Right atrium auricular region (tissue), 2 donors: ENCODE results near the gene CCDC88B. TPM values are rescaled to one million over a fixed set of nuclear protein-coding genes. Genes with fewer than 3 reads are reported as not detected.
A peak's percentile ranks its signal among the peaks of the same experiment; 100 is the strongest.

Experiments
- DNase-seq: peaks from one replicate; pipeline ENCODE4 v3.0.0-alpha.2; 2019; ENCODE audit warnings: low spot score
- H3K27ac ChIP-seq, 2 donors: fragments of 200-600 bp; sonication (generic); 1 replicate in 1 of 2; 2 replicates in 1 of 2; pipeline ENCODE4 v1.5.1; 2016 to 2019
- H3K27me3 ChIP-seq, 2 donors: fragments of 200-600 bp; sonication (generic); one replicate each; pipeline versions ENCODE4 v1.5.1 to v1.6.0; 2017 to 2019
- H3K36me3 ChIP-seq: fragments of 200-600 bp; sonication (generic); one replicate; pipeline ENCODE4 v1.5.1; 2016
- H3K4me1 ChIP-seq, 2 donors: fragments of 200-600 bp; sonication (generic); one replicate each; pipeline versions ENCODE4 v1.5.1 to v1.6.0; 2017 to 2019
- H3K4me3 ChIP-seq, 2 donors: fragments of 200-600 bp; sonication (generic); 1 replicate in 1 of 2; 2 replicates in 1 of 2; pipeline ENCODE4 v1.5.1; 2017 to 2019; ENCODE audit warnings: mild to moderate bottlenecking in 1 of 2, moderate library complexity in 1 of 2
- H3K9me3 ChIP-seq, 2 donors: fragments of 200-600 bp; sonication (generic); one replicate each; pipeline ENCODE4 v1.5.1; 2019
- CTCF ChIP-seq, 2 donors: fragments of 200-600 bp; sonication (generic); IDR thresholded peaks; one replicate each; pipeline ENCODE4 v1.5.1; 2019; ENCODE audit warnings: antibody characterized with exemption in 2 of 2
- total RNA-seq, 2 donors: library from RNA; depleted of rRNA; stranded (reverse); fragments of >200 nt; gene quantifications; one replicate each; pipeline ENCODE4 v1.1.0, GENCODE V29; 2016

CCDC88B gene
- total RNA-seq: 10 to 100 TPM; 11.7 to 12.0 TPM

- no peak for TF ChIP-seq CTCF (IDR thresholded peaks at IDR 0.05)
- Histone ChIP-seq H3K4me3 (peak within 1 kb of the TSS; percentile 13 to 26), H3K27ac (no peak within 1 kb of the TSS), H3K9me3 (no peaks in the 10 kb centered on the region), H3K36me3 (no peaks in the 10 kb centered on the region), H3K27me3 (no peaks in the 10 kb centered on the region), H3K4me1 (peaks cover 0 to 32% of the 10 kb centered on the region in 2 donors)
- DNase-seq: no peak
Measured at GRCh38 chr11:64339754-64340408, at the start of gene CCDC88B. CCDC88B (plus strand) TSS chr11:64340204; CDS start chr11:64340267, 63 bp downstream.

- Histone ChIP-seq H3K27me3 (peaks cover 10 to 19% of the 10 kb centered on the region in 2 donors), H3K36me3 (no peaks in the 10 kb centered on the region), H3K27ac (no peak overlapping the region), H3K4me3 (peak overlapping the region in 1 of 2 donors; percentile 49), H3K9me3 (no peaks in the 10 kb centered on the region), H3K4me1 (peaks cover 0 to 33% of the 10 kb centered on the region in 2 donors)
- no peak for TF ChIP-seq CTCF (IDR thresholded peaks at IDR 0.05)
- DNase-seq: no peak
Measured at GRCh38 chr11:64290352-64291261, 49.4 kb upstream of the CCDC88B start.

- H3K36me3 ChIP-seq: no peaks in the 10 kb centered on the region
- no peak for DNase-seq
- H3K4me3 ChIP-seq: peak within 1 kb of the TSS; percentile 12 to 49
- peaks cover 0 to 27% of the 10 kb centered on the region in 2 donors for H3K4me1 ChIP-seq
- peaks cover 10 to 19% of the 10 kb centered on the region in 2 donors for H3K27me3 ChIP-seq
- no peaks in the 10 kb centered on the region for H3K9me3 ChIP-seq
- no peak for TF ChIP-seq CTCF (IDR thresholded peaks at IDR 0.05)
- no peak within 1 kb of the TSS for H3K27ac ChIP-seq
Measured at GRCh38 chr11:64291262-64291751, 48.7 kb upstream of the CCDC88B start, which contains the start of gene KCNK4. KCNK4 (plus strand) TSS chr11:64291302; CDS start chr11:64293019, 1,717 bp downstream.

- Histone ChIP-seq H3K4me1 (peaks cover 0 to 21% of the 10 kb centered on the region in 2 donors), H3K4me3 (peak overlapping the region in 1 of 2 donors; percentile 49), H3K9me3 (no peaks in the 10 kb centered on the region), H3K36me3 (no peaks in the 10 kb centered on the region), H3K27ac (no peak overlapping the region), H3K27me3 (peaks cover 13 to 23% of the 10 kb centered on the region in 2 donors)
- DNase-seq: no peak
- TF ChIP-seq CTCF (IDR thresholded peaks at IDR 0.05): no peak
Measured at GRCh38 chr11:64291752-64292459, 48.1 kb upstream of the CCDC88B start.

GRCh38 chr11:64292460-64293254 is 47.3 kb upstream of the CCDC88B start:
- no peaks in the 10 kb centered on the region for H3K36me3 ChIP-seq
- H3K27ac ChIP-seq: no peak overlapping the region
- no peak for TF ChIP-seq CTCF (IDR thresholded peaks at IDR 0.05)
- H3K4me3 ChIP-seq: peak overlapping the region in 1 of 2 donors; percentile 49
- no peaks in the 10 kb centered on the region for H3K9me3 ChIP-seq
- no peak for DNase-seq
- peaks cover 0 to 19% of the 10 kb centered on the region in 2 donors for H3K4me1 ChIP-seq
- peaks cover 20 to 28% of the 10 kb centered on the region in 2 donors for H3K27me3 ChIP-seq
